GM21528 (cell line): Measurements from ENCODE around the gene EPB41L4A.
"Not testable (repeated sequence)": the region's sequence is repeated elsewhere in the genome, so short reads cannot be mapped to it uniquely, and the experiment has no call there.

Experiments
- ATAC-seq: cut with Tn5 transposase; IDR thresholded peaks from one replicate; pipeline ENCODE4 v1.9.1; 2021; ENCODE audit warnings: mild to moderate bottlenecking, moderate library complexity; ENCODE audit not compliant: unreplicated experiment, low FRiP score

The EPB41L4A gene

GRCh38 chr5:112403069-112403468 lies 16.0 kb downstream of the EPB41L4A start:
- no peak for ATAC-seq

GRCh38 chr5:112401924-112402323 lies 17.2 kb downstream of the EPB41L4A start:
- no peak for ATAC-seq

GRCh38 chr5:112397690-112398089 lies 21.4 kb downstream of the EPB41L4A start:
- no peak for ATAC-seq

- ATAC-seq = no peak
These were observed 22.6 kb downstream of the EPB41L4A start for GRCh38 chr5:112396430-112396829.

- ATAC-seq = not testable (repeated sequence)
These were observed 23.8 kb downstream of the EPB41L4A start for GRCh38 chr5:112395299-112395698.

GRCh38 chr5:112390327-112390726 lies 28.8 kb downstream of the EPB41L4A start:
- no peak for ATAC-seq

GRCh38 chr5:112388739-112389138 lies 30.3 kb downstream of the EPB41L4A start:
- no peak for ATAC-seq

- no peak for ATAC-seq
These were observed 31.0 kb downstream of the EPB41L4A start for GRCh38 chr5:112388074-112388473.

- ATAC-seq = no peak
These were observed 32.3 kb downstream of the EPB41L4A start for GRCh38 chr5:112386766-112387165.

GRCh38 chr5:112385969-112386368 lies 33.1 kb downstream of the EPB41L4A start:
- ATAC-seq = no peak

GRCh38 chr5:112385566-112385965 lies 33.5 kb downstream of the EPB41L4A start:
- ATAC-seq = no peak

- ATAC-seq = no peak
These were observed 34.6 kb downstream of the EPB41L4A start for GRCh38 chr5:112384523-112384922.

GRCh38 chr5:112382886-112383285 lies 36.2 kb downstream of the EPB41L4A start:
- no peak for ATAC-seq

- ATAC-seq = no peak
These were observed 37.6 kb downstream of the EPB41L4A start for GRCh38 chr5:112381521-112381920.

- ATAC-seq = no peak
These were observed 39.3 kb downstream of the EPB41L4A start for GRCh38 chr5:112379542-112380325.

GRCh38 chr5:112374818-112375217 lies 44.3 kb downstream of the EPB41L4A start:
- no peak for ATAC-seq

GRCh38 chr5:112374356-112374755 lies 44.7 kb downstream of the EPB41L4A start:
- no peak for ATAC-seq

GRCh38 chr5:112373885-112374284 lies 45.2 kb downstream of the EPB41L4A start:
- no peak for ATAC-seq

GRCh38 chr5:112372543-112372942 lies 46.5 kb downstream of the EPB41L4A start:
- no peak for ATAC-seq

GRCh38 chr5:112371067-112371466 lies 48.0 kb downstream of the EPB41L4A start:
- ATAC-seq = no peak

- ATAC-seq = no peak
These were observed 51.7 kb downstream of the EPB41L4A start for GRCh38 chr5:112367400-112367799.

GRCh38 chr5:112366987-112367386 lies 52.1 kb downstream of the EPB41L4A start:
- ATAC-seq = no peak
